ENCODE results near the gene PCARE.
"Not testable (repeated sequence)": the region's sequence is repeated elsewhere in the genome, so short reads cannot be mapped to it uniquely, and the experiment has no call there.

The PCARE gene

GRCh38 chr2:29074411-29074810 is at the start of gene PCARE:
TSS of gene PCARE (minus strand) at chr2:29074523. CDS start at chr2:29074261, 262 bp downstream.
- no peak for DNase-seq

- no peak for DNase-seq
These were observed 49.5 kb upstream of the PCARE start for GRCh38 chr2:29123617-29124349.

- no peak for DNase-seq
These were observed 46.5 kb upstream of the PCARE start for GRCh38 chr2:29120846-29121245.

GRCh38 chr2:29119211-29119610 is 44.9 kb upstream of the PCARE start:
- DNase-seq = no peak

- no peak for DNase-seq
These were observed 43.4 kb upstream of the PCARE start for GRCh38 chr2:29117636-29118303.

- peak; percentile 43 to 46 for DNase-seq
These were observed 41.8 kb upstream of the PCARE start for GRCh38 chr2:29115797-29116781.

GRCh38 chr2:29114946-29115609 is 40.8 kb upstream of the PCARE start, which contains the start of gene CLIP4:
TSS of gene CLIP4 (plus strand) at chr2:29115415. CDS start at chr2:29121389, 5,974 bp downstream.
- DNase-seq = peak in 1 of 2 experiments; percentile 35

- peak; percentile 26 to 45 for DNase-seq
These were observed 40.2 kb upstream of the PCARE start for GRCh38 chr2:29114586-29114945.

- peak in 1 of 2 experiments; percentile 25 for DNase-seq
These were observed 39.6 kb upstream of the PCARE start for GRCh38 chr2:29113891-29114321.

- DNase-seq = no peak
These were observed 38.8 kb upstream of the PCARE start for GRCh38 chr2:29113027-29113686.

- no peak for DNase-seq
These were observed 38.1 kb upstream of the PCARE start for GRCh38 chr2:29112379-29112778.

GRCh38 chr2:29110916-29111535 is 36.7 kb upstream of the PCARE start:
- no peak for DNase-seq

GRCh38 chr2:29109246-29109645 is 34.9 kb upstream of the PCARE start:
- DNase-seq = no peak

GRCh38 chr2:29108225-29108624 is 33.9 kb upstream of the PCARE start:
- no peak for DNase-seq

GRCh38 chr2:29107547-29107946 is 33.2 kb upstream of the PCARE start:
- DNase-seq = not testable (repeated sequence)

GRCh38 chr2:29106980-29107388 is 32.7 kb upstream of the PCARE start:
- no peak for DNase-seq

GRCh38 chr2:29106256-29106655 is 31.9 kb upstream of the PCARE start:
- DNase-seq = no peak

GRCh38 chr2:29105375-29105774 is 31.1 kb upstream of the PCARE start:
- DNase-seq = no peak

GRCh38 chr2:29104688-29105087 is 30.4 kb upstream of the PCARE start:
- DNase-seq = no peak

- no peak for DNase-seq
These were observed 26.2 kb upstream of the PCARE start for GRCh38 chr2:29100564-29100963.

GRCh38 chr2:29097569-29097968 is 23.2 kb upstream of the PCARE start:
- no peak for DNase-seq

Measured in SHP77 (cell line).